GM23338 (cell line): ENCODE results near the gene AADAT.

Experiments used
- POLR2AphosphoS5 ChIP-seq: IDR thresholded peaks from 2 replicates; pipeline ENCODE4 v1.6.1; 2016; ENCODE audit warnings: antibody characterized with exemption, low read depth
- ZNF114 ChIP-seq: fragments of 250-450 bp; sonication (Bioruptor Pico); IDR thresholded peaks from 2 replicates; pipeline ENCODE4 v1.5.0; 2020; ENCODE audit warnings: mild to moderate bottlenecking, moderate library complexity
- TF ChIP-seq, protein P1 (sequence below), 2 experiments: fragments of 200-600 bp in 1 of 2; sonication (generic) in 1 of 2; conservative IDR thresholded peaks; 2 replicates each; pipeline versions ENCODE4 v1.5.1 to v1.6.1; 2016 to 2017; ENCODE audit warnings: antibody characterized with exemption in 2 of 2, low read depth in 2 of 2, mild to moderate bottlenecking in 2 of 2, moderate library complexity in 1 of 2

DNA sequence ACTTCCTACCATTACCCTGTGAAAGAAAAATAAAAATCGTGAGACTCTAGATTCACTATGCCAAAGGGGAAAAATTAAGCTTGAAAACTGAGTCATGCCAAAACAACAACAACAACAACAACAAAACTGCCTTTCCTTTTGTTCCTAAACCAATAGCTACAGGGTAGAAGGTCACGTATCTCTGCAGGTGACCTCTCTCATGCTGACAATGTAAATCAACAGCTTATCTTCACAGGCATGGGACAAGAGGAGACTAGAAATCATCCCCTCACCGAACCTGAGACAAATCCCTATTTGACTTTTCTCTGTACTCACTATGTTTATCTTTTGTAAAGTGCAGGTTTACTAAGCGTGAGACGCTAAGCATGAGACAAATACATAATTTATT, 20.5 kb upstream of the AADAT start:
- TF ChIP-seq, protein P1, sequence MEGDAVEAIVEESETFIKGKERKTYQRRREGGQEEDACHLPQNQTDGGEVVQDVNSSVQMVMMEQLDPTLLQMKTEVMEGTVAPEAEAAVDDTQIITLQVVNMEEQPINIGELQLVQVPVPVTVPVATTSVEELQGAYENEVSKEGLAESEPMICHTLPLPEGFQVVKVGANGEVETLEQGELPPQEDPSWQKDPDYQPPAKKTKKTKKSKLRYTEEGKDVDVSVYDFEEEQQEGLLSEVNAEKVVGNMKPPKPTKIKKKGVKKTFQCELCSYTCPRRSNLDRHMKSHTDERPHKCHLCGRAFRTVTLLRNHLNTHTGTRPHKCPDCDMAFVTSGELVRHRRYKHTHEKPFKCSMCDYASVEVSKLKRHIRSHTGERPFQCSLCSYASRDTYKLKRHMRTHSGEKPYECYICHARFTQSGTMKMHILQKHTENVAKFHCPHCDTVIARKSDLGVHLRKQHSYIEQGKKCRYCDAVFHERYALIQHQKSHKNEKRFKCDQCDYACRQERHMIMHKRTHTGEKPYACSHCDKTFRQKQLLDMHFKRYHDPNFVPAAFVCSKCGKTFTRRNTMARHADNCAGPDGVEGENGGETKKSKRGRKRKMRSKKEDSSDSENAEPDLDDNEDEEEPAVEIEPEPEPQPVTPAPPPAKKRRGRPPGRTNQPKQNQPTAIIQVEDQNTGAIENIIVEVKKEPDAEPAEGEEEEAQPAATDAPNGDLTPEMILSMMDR (conservative IDR thresholded peaks at IDR 0.05; ENCODE audit: low read depth in 2 of 2): no peak
- TF ChIP-seq ZNF114 (no peak), POLR2AphosphoS5 (no peak)
